AG04449 (cell line): ENCODE results near the gene PPM1G.
A peak's percentile ranks its signal among the peaks of the same experiment; 100 is the strongest.

Experiments used
- CTCF ChIA-PET: fragments of 350-600 bp; formaldehyde crosslinking; extraction: SDS; loops from one replicate; lab custom pipeline; 2021; ENCODE audit warnings: antibody characterized with exemption; lab: Yijun Ruan, JAX
- POLR2A ChIA-PET: fragments of 400-600, 350-600 bp; formaldehyde crosslinking; extraction: SDS; loops from one replicate; lab custom pipeline; 2020; ENCODE audit warnings: antibody characterized with exemption, inconsistent platforms; lab: Yijun Ruan, JAX
- DNase-seq: peaks from one replicate; pipeline ENCODE4 v3.0.0-alpha.2; 2010; ENCODE audit warnings: low read depth, low spot score
- H3K4me3 ChIP-seq: 2 replicates; pipeline ENCODE4 v1.5.1; 2011; ENCODE audit warnings: low read depth, mild to moderate bottlenecking, control low read depth, low read length
- CTCF ChIP-seq: IDR thresholded peaks from one replicate; pipeline ENCODE4 v1.5.1; 2011; ENCODE audit warnings: mild to moderate bottlenecking, moderate library complexity, low read length, control low read depth, inconsistent platforms; ENCODE audit not compliant: insufficient read depth; ENCODE audit errors: missing control alignments

Gene PPM1G

GRCh38 chr2:27375513-27376099 is 33.8 kb downstream of the PPM1G start:
- POLR2A ChIA-PET = no interaction called here
- no peak for DNase-seq
- H3K4me3 ChIP-seq = no peak overlapping the region
- TF ChIP-seq CTCF = no peak
- CTCF ChIA-PET = no interaction called here

GRCh38 chr2:27373567-27373966 is 35.8 kb downstream of the PPM1G start:
- ChIA-PET POLR2A (interaction anchor here (0.7 kb wide), 1 partner anchor 121 kb away, joined by 3 read pairs; no protein-coding TSS in a partner anchor), CTCF (no interaction called here)
- H3K4me3 ChIP-seq = no peak overlapping the region
- TF ChIP-seq CTCF = no peak
- DNase-seq = no peak

- DNase-seq = no peak
- CTCF ChIA-PET = no interaction called here
- H3K4me3 ChIP-seq = no peak overlapping the region
- TF ChIP-seq CTCF = no peak
- POLR2A ChIA-PET = interaction anchor here (0.7 kb wide), 1 partner anchor 120 kb away, joined by 3 read pairs; no protein-coding TSS in a partner anchor
Measured at GRCh38 chr2:27372937-27373336, 36.5 kb downstream of the PPM1G start.

DNA sequence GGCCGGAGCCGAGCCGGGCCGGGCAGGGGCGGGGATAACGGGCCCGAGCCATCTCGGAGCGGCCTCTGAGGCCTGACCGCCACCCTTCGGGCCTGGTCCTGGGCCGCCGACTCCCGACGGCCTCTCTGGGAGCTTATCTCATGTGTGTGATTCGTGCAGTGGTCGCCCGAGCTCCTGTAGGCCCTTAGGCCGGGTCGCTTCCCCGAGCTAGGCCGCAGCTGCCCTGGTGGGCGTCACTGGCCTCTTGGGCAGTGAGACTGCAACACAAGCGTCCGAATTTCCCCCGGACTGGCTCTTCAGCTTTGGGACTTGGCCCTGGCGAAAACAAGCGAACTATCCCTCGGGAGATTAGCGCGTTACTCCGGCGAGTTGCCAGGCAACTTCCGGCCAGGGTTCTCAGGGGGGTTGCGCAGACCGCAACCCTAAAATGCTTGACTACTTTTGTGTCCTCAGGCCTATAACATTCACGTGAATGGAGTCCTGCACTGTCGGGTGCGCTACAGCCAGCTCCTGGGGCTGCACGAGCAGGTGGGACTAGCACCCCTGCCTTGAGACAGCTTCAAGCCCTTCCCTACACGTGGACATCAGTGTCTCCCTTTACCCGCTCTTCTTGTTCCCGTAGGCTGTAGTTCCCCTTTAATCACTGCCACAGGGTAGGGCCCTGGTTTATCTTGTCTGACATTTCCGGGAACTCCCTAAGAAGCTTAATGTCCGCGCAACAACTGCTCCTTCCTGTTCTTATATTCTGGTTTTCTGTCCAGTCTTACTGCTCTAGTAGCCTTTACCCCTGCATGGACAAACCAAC is 38.4 kb downstream of the PPM1G start:
- ChIA-PET POLR2A (interaction anchor here (1.4 to 3.2 kb wide), 3 partner anchors 8 to 58 kb away, joined by 5 to 32 read pairs (median 7); partner anchors contain the start of genes GTF3C2 and ZNF513), CTCF (interaction anchor here (0.6 to 2.8 kb wide), 10 partner anchors 8 to 313 kb away, joined by 3 to 16 read pairs (median 4); partner anchors contain the start of gene ZNF513)
- DNase-seq = no peak
- no peak for TF ChIP-seq CTCF
- peak overlapping the region; percentile 94 for H3K4me3 ChIP-seq

DNA sequence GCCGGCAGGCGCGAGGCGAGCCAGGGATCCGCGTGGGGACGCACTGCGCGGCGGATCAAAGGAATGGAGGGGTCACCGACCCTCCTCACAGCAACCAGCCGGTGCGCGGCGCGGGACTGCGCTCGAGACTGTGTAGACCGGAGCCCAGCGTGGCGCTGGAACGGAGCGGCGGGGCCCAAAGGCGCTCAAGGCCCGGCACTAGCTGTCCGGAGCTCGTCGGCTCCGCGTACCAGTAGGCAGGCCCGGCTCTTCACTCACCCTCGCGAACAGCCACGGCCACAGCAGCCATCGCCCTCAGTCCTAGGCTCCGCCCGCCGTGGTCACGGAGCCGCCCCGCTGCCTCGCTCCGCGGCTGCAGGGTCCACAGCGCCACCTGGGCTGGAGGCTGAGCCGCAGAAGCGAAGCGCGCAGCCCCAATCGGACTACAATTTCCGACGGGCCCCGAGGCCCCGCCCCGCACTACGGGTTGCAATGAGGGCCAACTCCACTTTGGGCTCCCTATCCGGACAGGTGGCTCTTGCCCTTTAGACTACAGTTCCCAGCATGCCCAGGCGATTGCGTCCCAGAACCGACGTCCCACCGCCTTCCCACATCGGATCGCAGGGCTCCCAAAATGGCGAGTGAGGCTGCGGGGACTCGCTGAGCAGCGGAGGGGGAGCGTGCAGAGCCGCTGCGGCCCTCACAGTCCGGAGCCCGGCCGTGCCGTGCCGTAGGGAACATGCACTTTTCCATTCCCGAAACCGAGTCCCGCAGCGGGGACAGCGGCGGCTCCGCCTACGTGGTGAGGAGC is 39.2 kb downstream of the PPM1G start, which contains the start of the genes EIF2B4 and SNX17:
TSS of gene EIF2B4 (minus strand) at position 313 of the 790 bp plus-strand sequence. CDS start at position 289, 24 bp downstream.
TSS of gene SNX17 (plus strand) at position 591 of the 790 bp plus-strand sequence. CDS start at position 719, 128 bp downstream.
- TF ChIP-seq CTCF = peak; percentile 91
- ChIA-PET POLR2A (interaction anchor here (1.2 to 3.2 kb wide), 6 partner anchors 9 to 293 kb away, joined by 3 to 32 read pairs (median 6); partner anchors contain the start of genes GTF3C2, SLC4A1AP, SUPT7L and ZNF513), CTCF (interaction anchor here (0.8 to 2.8 kb wide), 20 partner anchors 9 to 313 kb away, joined by 3 to 16 read pairs (median 5); partner anchors contain the start of genes GTF3C2, MPV17, NRBP1 and ZNF513)
- peak within 1 kb of the TSS; percentile 97 for H3K4me3 ChIP-seq
- peak; percentile 96 for DNase-seq
